WTC11 (cell line): ENCODE results near the gene LHB. TPM values are rescaled to one million over a fixed set of nuclear protein-coding genes. Genes with fewer than 3 reads are reported as not detected.
A peak's percentile ranks its signal among the peaks of the same experiment; 100 is the strongest.

Experiments used
- ATAC-seq: fragments of 200-7000 bp; cut with Tn5 transposase; 2 replicates; pipeline ENCODE4 v1.10.0; 2021; ENCODE audit warnings: mild to moderate bottlenecking, moderate library complexity
- CTCF ChIA-PET: fragments of 300-600 bp; sonication (Branson Sonifier 250); formaldehyde crosslinking; loops from one replicate; lab custom pipeline; 2021; ENCODE audit warnings: antibody characterized with exemption; lab: Charles Lee
- POLR2A ChIA-PET: fragments of 350-600 bp; sonication (Branson Sonifier 250); formaldehyde crosslinking; loops from one replicate; lab custom pipeline; 2021; ENCODE audit warnings: antibody characterized with exemption; lab: Charles Lee
- DNase-seq: peaks from one replicate; pipeline ENCODE4 v3.0.0; 2021; ENCODE audit warnings: low spot score
- H3K27ac Mint-ChIP-seq: 2 replicates; pipeline ENCODE4 v1.8.0; 2021; ENCODE audit warnings: mixed read lengths
- H3K27me3 Mint-ChIP-seq: 2 replicates; pipeline ENCODE4 v1.8.0; 2021; ENCODE audit warnings: low read depth, mild to moderate bottlenecking, moderate library complexity, mixed read lengths
- H3K36me3 Mint-ChIP-seq: 2 replicates; pipeline ENCODE4 v1.8.0; 2021; ENCODE audit warnings: mixed read lengths
- H3K4me1 Mint-ChIP-seq: 2 replicates; pipeline ENCODE4 v1.8.0; 2022; ENCODE audit warnings: mixed read lengths
- H3K4me3 Mint-ChIP-seq: 2 replicates; pipeline ENCODE4 v1.8.0; 2021; ENCODE audit warnings: mild to moderate bottlenecking, moderate library complexity, mixed read lengths
- H3K9me3 Mint-ChIP-seq: 2 replicates; pipeline ENCODE4 v1.8.0; 2021; ENCODE audit warnings: mixed read lengths
- ARID4B ChIP-seq: sonication (generic); formaldehyde crosslinking; IDR thresholded peaks from 2 replicates; pipeline ENCODE4 v1.8.0; 2023; ENCODE audit warnings: missing genetic modification reagents, mild to moderate bottlenecking, borderline replicate concordance
- ATF2 ChIP-seq: sonication (generic); formaldehyde crosslinking; IDR thresholded peaks from 2 replicates; pipeline ENCODE4 v1.8.1; 2022; ENCODE audit warnings: low read depth, missing genetic modification reagents, borderline replicate concordance
- E2F1 ChIP-seq: sonication (generic); formaldehyde crosslinking; IDR thresholded peaks from 2 replicates; pipeline ENCODE4 v1.8.0; 2022; ENCODE audit warnings: mild to moderate bottlenecking, missing genetic modification reagents
- ELF4 ChIP-seq: sonication (generic); formaldehyde crosslinking; IDR thresholded peaks from 2 replicates; pipeline ENCODE4 v1.8.1; 2022; ENCODE audit warnings: low read depth, mild to moderate bottlenecking, moderate library complexity, missing genetic modification reagents
- EMX1 ChIP-seq: fragments of 250-450 bp; sonication (Bioruptor Pico); IDR thresholded peaks from 2 replicates; pipeline ENCODE4 v1.8.0; 2021; ENCODE audit warnings: mild to moderate bottlenecking
- ERG ChIP-seq: fragments of 250-450 bp; sonication (Bioruptor Pico); IDR thresholded peaks from 2 replicates; pipeline ENCODE4 v1.8.0; 2021; ENCODE audit warnings: mild to moderate bottlenecking
- ETV6 ChIP-seq: sonication (generic); formaldehyde crosslinking; IDR thresholded peaks from 2 replicates; pipeline ENCODE4 v1.8.1; 2022; ENCODE audit warnings: mild to moderate bottlenecking, missing genetic modification reagents
- FOXK1 ChIP-seq: sonication (generic); formaldehyde crosslinking; IDR thresholded peaks from 2 replicates; pipeline ENCODE4 v1.8.0; 2022; ENCODE audit warnings: mild to moderate bottlenecking, moderate library complexity, missing genetic modification reagents
- FOXP4 ChIP-seq: sonication (generic); formaldehyde crosslinking; IDR thresholded peaks from 2 replicates; pipeline ENCODE4 v1.8.0; 2022; ENCODE audit warnings: mild to moderate bottlenecking, missing genetic modification reagents
- GTF2I ChIP-seq: fragments of 250-450 bp; sonication (Bioruptor Pico); conservative IDR thresholded peaks from 2 replicates; pipeline ENCODE4 v1.4.0; 2021; ENCODE audit warnings: mild to moderate bottlenecking
- MXD4 ChIP-seq: fragments of 250-450 bp; sonication (Bioruptor Pico); IDR thresholded peaks from 2 replicates; pipeline ENCODE4 v1.8.0; 2021; ENCODE audit warnings: mild to moderate bottlenecking, moderate library complexity, borderline replicate concordance
- NFYB ChIP-seq: sonication (generic); formaldehyde crosslinking; conservative IDR thresholded peaks from 2 replicates; pipeline ENCODE4 v1.8.0; 2022; ENCODE audit warnings: low read depth, missing genetic modification reagents
- NR3C1 ChIP-seq: sonication (generic); formaldehyde crosslinking; conservative IDR thresholded peaks from 2 replicates; pipeline ENCODE4 v1.8.1; 2023; ENCODE audit warnings: low read depth, mild to moderate bottlenecking, missing genetic modification reagents
- OVOL2 ChIP-seq: fragments of 250-450 bp; sonication (Bioruptor Pico); IDR thresholded peaks from 2 replicates; pipeline ENCODE4 v1.9.0; 2021; ENCODE audit warnings: mild to moderate bottlenecking, borderline replicate concordance
- ZNF416 ChIP-seq: fragments of 250-450 bp; sonication (Bioruptor Pico); IDR thresholded peaks from 2 replicates; pipeline ENCODE4 v1.9.0; 2021; ENCODE audit warnings: mild to moderate bottlenecking, inconsistent platforms
- ZNF512 ChIP-seq: sonication (generic); formaldehyde crosslinking; IDR thresholded peaks from 2 replicates; pipeline ENCODE4 v1.8.1; 2022; ENCODE audit warnings: missing genetic modification reagents, borderline replicate concordance
- ZSCAN18 ChIP-seq: fragments of 250-450 bp; sonication (Bioruptor Pico); IDR thresholded peaks from 2 replicates; pipeline ENCODE4 v2.1.2; 2022; ENCODE audit warnings: mild to moderate bottlenecking, moderate library complexity
- total RNA-seq: library from RNA; stranded (reverse); gene quantifications from 3 replicates; pipeline ENCODE4 v1.2.3, GENCODE V29; 2021

Gene LHB
- total RNA-seq, 1 experiment from 2014 or later = not detected

- TF ChIP-seq ERG (CRISPR knock-in tag) = 0 out of 2 replicates have a peak, but pooled peaks have one; percentile 37
- TF ChIP-seq EMX1 (CRISPR knock-in tag) = peak; percentile 57; the same call in 1 of the 2 replicates
- no peak for TF ChIP-seq ATF2
- no peak for TF ChIP-seq GTF2I (CRISPR knock-in tag)
- no peak; the same call in 1 of the 2 replicates for TF ChIP-seq NFYB
Observed at GRCh38 chr19:49017666-49018351, 918 bp upstream of the LHB start (continued).

GRCh38 chr19:49016067-49016839 lies 638 bp downstream of the LHB start:
- DNase-seq = no peak
- TF ChIP-seq NR3C1 (CRISPR knock-in tag) (no peak), ARID4B (CRISPR knock-in tag) (no peak), ZNF512 (CRISPR knock-in tag) (no peak), ELF4 (CRISPR knock-in tag) (no peak), ZSCAN18 (CRISPR knock-in tag) (no peak), MXD4 (CRISPR knock-in tag) (no peak), ZNF416 (no peak), FOXK1 (CRISPR knock-in tag) (no peak), E2F1 (no peak), OVOL2 (CRISPR knock-in tag) (no peak), ETV6 (CRISPR knock-in tag) (no peak), FOXP4 (CRISPR knock-in tag) (no peak)

More at GRCh38 chr19:49016067-49016839, 638 bp downstream of the LHB start:
- ATAC-seq = no peak
- H3K4me1 Mint-ChIP-seq = peaks cover 23% of the 10 kb centered on the region
- H3K4me3 Mint-ChIP-seq = no peak overlapping the region
- ChIA-PET POLR2A (no interaction called here), CTCF (interaction anchor here (6.5 kb wide), 1 partner anchor 16 kb away, joined by 78 read pairs; no protein-coding TSS in a partner anchor)
- H3K9me3 Mint-ChIP-seq = no peaks in the 10 kb centered on the region
- peaks cover 30% of the 10 kb centered on the region for H3K27me3 Mint-ChIP-seq
- H3K36me3 Mint-ChIP-seq = peaks cover 25% of the 10 kb centered on the region
- no peak overlapping the region for H3K27ac Mint-ChIP-seq
